Activated CD8-positive, alpha-beta T cell treated with anti-CD3 and anti-CD28 coated beads for 36 hours (primary cell): ENCODE data around the gene ABCC9. TPM values are rescaled to one million over a fixed set of nuclear protein-coding genes. Genes with fewer than 3 reads are reported as not detected.
"Not testable (repeated sequence)": the region's sequence is repeated elsewhere in the genome, so short reads cannot be mapped to it uniquely, and the experiment has no call there.

ENCODE experiments used
- ATAC-seq: fragments of 200-7000 bp; cut with Tn5 transposase; one replicate; pipeline ENCODE4 v1.10.0; 2021; ENCODE audit warnings: mild to moderate bottlenecking, moderate library complexity
- CTCF ChIA-PET: fragments of 350-600 bp; sonication (Branson Sonifier 250); formaldehyde crosslinking; loops from one replicate; lab custom pipeline; 2021; ENCODE audit warnings: antibody characterized with exemption; lab: Charles Lee
- POLR2A ChIA-PET: fragments of 350-600 bp; sonication (Branson Sonifier 250); formaldehyde crosslinking; loops from one replicate; lab custom pipeline; 2021; ENCODE audit warnings: antibody characterized with exemption; lab: Charles Lee
- DNase-seq: peaks from one replicate; pipeline ENCODE4 v3.0.0-alpha.2; 2020
- H3K27ac Mint-ChIP-seq: one replicate; pipeline ENCODE4 v1.8.0; 2021; ENCODE audit warnings: mild to moderate bottlenecking, mixed read lengths
- H3K27me3 Mint-ChIP-seq: one replicate; pipeline ENCODE4 v1.8.0; 2021; ENCODE audit warnings: mixed read lengths
- H3K36me3 Mint-ChIP-seq: one replicate; pipeline ENCODE4 v1.8.0; 2021; ENCODE audit warnings: low read depth, mixed read lengths
- H3K4me1 Mint-ChIP-seq: one replicate; pipeline ENCODE4 v1.8.0; 2021; ENCODE audit warnings: low read depth, mixed read lengths
- H3K4me3 Mint-ChIP-seq: one replicate; pipeline ENCODE4 v1.8.0; 2021; ENCODE audit warnings: mild to moderate bottlenecking, moderate library complexity, mixed read lengths
- H3K9me3 Mint-ChIP-seq: one replicate; pipeline ENCODE4 v1.8.0; 2021; ENCODE audit warnings: mixed read lengths
- CTCF ChIP-seq: fragments of 200-600 bp; IDR thresholded peaks from one replicate; pipeline ENCODE4 v1.8.0; 2022; ENCODE audit warnings: antibody characterized with exemption, mild to moderate bottlenecking
- intact Hi-C: fragments of 100-400 bp; cut with micrococcal nuclease; formaldehyde crosslinking; loops from one replicate; pipeline ENCODE4 v1.10.0; 2022
- total RNA-seq, 2 experiments: library from RNA; stranded (reverse); gene quantifications; one replicate each; pipeline ENCODE4 v1.2.3, GENCODE V29; 2021

The ABCC9 gene
- total RNA-seq, 2 experiments from 2014 or later, result not detected

- peaks cover 12% of the 10 kb centered on the region for H3K9me3 Mint-ChIP-seq
- CTCF ChIA-PET, result no interaction called here
- ATAC-seq, result no peak
- no peak overlapping the region for H3K27ac Mint-ChIP-seq
- TF ChIP-seq CTCF, result no peak
- peak overlapping the region; percentile 40 for H3K4me3 Mint-ChIP-seq
- no peaks in the 10 kb centered on the region for H3K36me3 Mint-ChIP-seq
- H3K4me1 Mint-ChIP-seq, result peaks cover 14% of the 10 kb centered on the region
- POLR2A ChIA-PET, result no interaction called here
- H3K27me3 Mint-ChIP-seq, result peaks cover 50% of the 10 kb centered on the region
- intact Hi-C loops, result no loop called here
- no peak for DNase-seq
These were observed 515 bp upstream of the ABCC9 start for GRCh38 chr12:21941506-21942376.

- TF ChIP-seq CTCF, result no peak
- intact Hi-C loops, result no loop called here
- peaks cover 49% of the 10 kb centered on the region for H3K27me3 Mint-ChIP-seq
- no peak overlapping the region for H3K27ac Mint-ChIP-seq
- DNase-seq, result no peak
- no peaks in the 10 kb centered on the region for H3K36me3 Mint-ChIP-seq
- POLR2A ChIA-PET, result no interaction called here
- H3K4me3 Mint-ChIP-seq, result no peak overlapping the region
- ATAC-seq, result no peak
- H3K4me1 Mint-ChIP-seq, result peaks cover 14% of the 10 kb centered on the region
- CTCF ChIA-PET, result no interaction called here
- H3K9me3 Mint-ChIP-seq, result peaks cover 1% of the 10 kb centered on the region
These were observed 1.8 kb downstream of the ABCC9 start for GRCh38 chr12:21939435-21939834.

GRCh38 chr12:21938879-21939278 is 2.3 kb downstream of the ABCC9 start:
- ATAC-seq (no peak), DNase-seq (no peak)
- Mint-ChIP-seq H3K4me3 (no peak overlapping the region), H3K27ac (no peak overlapping the region), H3K27me3 (peaks cover 49% of the 10 kb centered on the region), H3K36me3 (no peaks in the 10 kb centered on the region), H3K9me3 (peaks cover 1% of the 10 kb centered on the region), H3K4me1 (peaks cover 14% of the 10 kb centered on the region)
- intact Hi-C loops, result no loop called here
- no peak for TF ChIP-seq CTCF
- ChIA-PET CTCF (no interaction called here), POLR2A (no interaction called here)

- H3K9me3 Mint-ChIP-seq, result peaks cover 2% of the 10 kb centered on the region
- H3K27me3 Mint-ChIP-seq, result peaks cover 17% of the 10 kb centered on the region
- no peaks in the 10 kb centered on the region for H3K4me1 Mint-ChIP-seq
- intact Hi-C loops, result no loop called here
- H3K27ac Mint-ChIP-seq, result no peak overlapping the region
- no peak for DNase-seq
- H3K36me3 Mint-ChIP-seq, result no peaks in the 10 kb centered on the region
- H3K4me3 Mint-ChIP-seq, result no peak overlapping the region
- ChIA-PET CTCF (interaction anchor here (1.5 kb wide), 1 partner anchor 253 kb away, joined by 4 read pairs; no protein-coding TSS in a partner anchor), POLR2A (no interaction called here)
- no peak for ATAC-seq
- TF ChIP-seq CTCF, result no peak
These were observed 7.1 kb downstream of the ABCC9 start for GRCh38 chr12:21934173-21934572.

- Mint-ChIP-seq H3K4me1 (no peaks in the 10 kb centered on the region), H3K27me3 (peaks cover 13% of the 10 kb centered on the region), H3K9me3 (peaks cover 2% of the 10 kb centered on the region), H3K27ac (no peak overlapping the region), H3K36me3 (no peaks in the 10 kb centered on the region), H3K4me3 (no peak overlapping the region)
- ATAC-seq, result no peak
- CTCF ChIA-PET, result interaction anchor here (1.5 kb wide), 1 partner anchor 252 kb away, joined by 4 read pairs; no protein-coding TSS in a partner anchor
- intact Hi-C loops, result no loop called here
- no peak for TF ChIP-seq CTCF
- no peak for DNase-seq
- POLR2A ChIA-PET, result no interaction called here
These were observed 7.6 kb downstream of the ABCC9 start for GRCh38 chr12:21933656-21934055.

- H3K9me3 Mint-ChIP-seq, DNase-seq, ATAC-seq, H3K36me3 Mint-ChIP-seq, H3K4me3 Mint-ChIP-seq, intact Hi-C loops, H3K27me3 Mint-ChIP-seq, CTCF ChIA-PET, H3K4me1 Mint-ChIP-seq, H3K27ac Mint-ChIP-seq, POLR2A ChIA-PET: not testable (repeated sequence)
These were observed 11.3 kb downstream of the ABCC9 start for GRCh38 chr12:21929972-21930371.
